Left lung (tissue), 10 donors: ENCODE measurements around the gene RABEP1. TPM values are rescaled to one million over a fixed set of nuclear protein-coding genes. Genes with fewer than 3 reads are reported as not detected.

Source experiments
- ATAC-seq: fragments of 200-7000 bp; cut with Tn5 transposase; one replicate; pipeline ENCODE4 v1.9.1; 2020; ENCODE audit warnings: moderate library complexity
- DNase-seq, 4 donors: peaks; one replicate each; pipeline ENCODE4 v3.0.0-alpha.2; 2013 to 2020
- H3K27ac ChIP-seq, 2 donors: fragments of 200-600 bp; sonication (generic) in 1 of 2; one replicate each; pipeline versions ENCODE4 v1.5.0 to v1.8.0; 2020 to 2021
- H3K27me3 ChIP-seq, 2 donors: fragments of 200-600 bp; sonication (generic) in 1 of 2; one replicate each; pipeline versions ENCODE4 v1.5.0 to v1.8.0; 2020 to 2021
- H3K36me3 ChIP-seq, 2 donors: fragments of 200-600 bp; sonication (generic) in 1 of 2; one replicate each; pipeline versions ENCODE4 v1.5.0 to v1.8.0; 2020 to 2021
- H3K4me1 ChIP-seq, 2 donors: fragments of 200-600 bp; one replicate each; pipeline ENCODE4 v1.8.0; 2021
- H3K4me3 ChIP-seq, 2 donors: fragments of 200-600 bp; sonication (generic) in 1 of 2; one replicate each; pipeline versions ENCODE4 v1.5.0 to v1.8.0; 2020 to 2021; ENCODE audit warnings: mild to moderate bottlenecking in 1 of 2
- H3K9me3 ChIP-seq, 2 donors: fragments of 200-600 bp; sonication (generic) in 1 of 2; one replicate each; pipeline versions ENCODE4 v1.5.0 to v1.8.0; 2020 to 2021
- intact Hi-C, 2 donors: fragments of 100-400 bp; cut with DNase I; formaldehyde crosslinking; loops; one replicate each; pipeline versions ENCODE4 v1.11.2 to v1.14.2; 2022
- polyA plus RNA-seq, 6 donors: library from polyadenylated mRNA; unstranded; fragments of 120-200 nt; gene quantifications; one replicate each; pipeline ENCODE4 v1.2.1, GENCODE V29; 2013; ENCODE audit not compliant: insufficient read length in 6 of 6
- total RNA-seq, 2 donors: library from RNA; stranded (reverse); fragmentation: NEBNext Ultra II Directional; extraction: Animal tissue kit (Norgen Biotek cat#: 25700); gene quantifications; one replicate each; pipeline ENCODE4 v1.2.1, GENCODE V29; 2021
- TF ChIP-seq, protein P1 (sequence below), 2 donors: fragments of 200-600 bp; sonication (generic) in 1 of 2; IDR thresholded peaks; one replicate each; pipeline versions ENCODE4 v1.5.0 to v1.8.0; 2021; ENCODE audit warnings: antibody characterized with exemption in 2 of 2
- donor health status: DM: no; HTN: yes; CAD: no.
- donor health status: DM: no; HTN: no; CAD: no.

Gene RABEP1
- total and polyA plus RNA-seq, 8 donors: 37.0 to 60.1 (median 55.6) TPM

DNA sequence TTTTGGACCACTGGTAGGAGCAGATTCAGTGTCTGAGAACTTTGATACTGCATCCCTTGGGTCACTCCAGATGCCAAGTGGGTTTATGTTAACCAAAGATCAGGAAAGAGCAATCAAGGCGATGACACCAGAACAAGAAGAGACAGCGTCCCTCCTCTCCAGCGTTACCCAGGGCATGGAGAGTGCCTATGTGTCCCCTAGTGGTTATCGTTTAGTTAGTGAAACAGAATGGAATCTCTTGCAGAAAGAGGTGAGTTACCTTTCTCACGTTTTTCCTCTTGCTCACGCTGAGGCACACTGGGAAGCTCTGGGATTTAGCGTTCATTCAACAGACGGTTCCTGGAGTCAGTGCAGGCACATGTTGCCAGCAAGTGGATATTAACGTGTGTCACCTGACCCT, 79.3 kb downstream of the RABEP1 start:
- DNase-seq: no peak
- intact Hi-C loops: no loop called here
- Histone ChIP-seq H3K27ac (no peak overlapping the region), H3K27me3 (no peaks in the 10 kb centered on the region), H3K4me3 (no peak overlapping the region), H3K4me1 (no peaks in the 10 kb centered on the region), H3K36me3 (peaks cover 0 to 83% of the 10 kb centered on the region in 2 donors), H3K9me3 (no peaks in the 10 kb centered on the region)
- ATAC-seq: no peak
- TF ChIP-seq, protein P1, sequence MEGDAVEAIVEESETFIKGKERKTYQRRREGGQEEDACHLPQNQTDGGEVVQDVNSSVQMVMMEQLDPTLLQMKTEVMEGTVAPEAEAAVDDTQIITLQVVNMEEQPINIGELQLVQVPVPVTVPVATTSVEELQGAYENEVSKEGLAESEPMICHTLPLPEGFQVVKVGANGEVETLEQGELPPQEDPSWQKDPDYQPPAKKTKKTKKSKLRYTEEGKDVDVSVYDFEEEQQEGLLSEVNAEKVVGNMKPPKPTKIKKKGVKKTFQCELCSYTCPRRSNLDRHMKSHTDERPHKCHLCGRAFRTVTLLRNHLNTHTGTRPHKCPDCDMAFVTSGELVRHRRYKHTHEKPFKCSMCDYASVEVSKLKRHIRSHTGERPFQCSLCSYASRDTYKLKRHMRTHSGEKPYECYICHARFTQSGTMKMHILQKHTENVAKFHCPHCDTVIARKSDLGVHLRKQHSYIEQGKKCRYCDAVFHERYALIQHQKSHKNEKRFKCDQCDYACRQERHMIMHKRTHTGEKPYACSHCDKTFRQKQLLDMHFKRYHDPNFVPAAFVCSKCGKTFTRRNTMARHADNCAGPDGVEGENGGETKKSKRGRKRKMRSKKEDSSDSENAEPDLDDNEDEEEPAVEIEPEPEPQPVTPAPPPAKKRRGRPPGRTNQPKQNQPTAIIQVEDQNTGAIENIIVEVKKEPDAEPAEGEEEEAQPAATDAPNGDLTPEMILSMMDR (IDR thresholded peaks at IDR 0.05): no peak

DNA sequence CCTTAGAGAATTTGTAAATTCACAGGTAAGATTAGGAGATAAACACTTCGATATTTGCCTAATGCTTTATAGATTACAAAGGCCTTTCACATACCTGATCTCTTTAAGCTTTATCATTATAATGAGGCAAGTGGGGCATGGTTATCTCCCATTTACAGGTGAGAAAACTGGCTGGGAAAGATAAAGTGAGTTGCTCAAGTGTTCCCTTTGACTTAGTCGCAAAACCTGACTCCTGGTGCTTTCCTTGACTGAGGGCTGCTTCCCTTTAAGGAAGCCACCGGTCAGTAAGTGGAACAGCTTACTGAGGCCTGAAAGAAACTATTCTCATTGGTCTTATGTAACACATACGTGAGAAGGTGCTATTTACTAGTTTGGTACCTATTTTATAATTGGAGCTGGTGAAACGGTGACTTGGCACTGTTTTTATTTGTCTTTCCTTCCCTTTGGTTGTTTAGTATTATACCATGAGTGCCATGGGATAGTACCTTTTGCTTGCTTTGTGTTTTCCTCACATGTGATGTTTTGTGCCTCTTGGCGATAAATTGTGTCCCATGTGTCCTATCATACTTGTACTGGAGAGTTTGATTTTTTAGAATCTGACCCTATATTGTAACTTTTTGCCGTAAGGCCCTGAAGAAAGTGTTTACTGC, 80.2 kb downstream of the RABEP1 start:
- H3K27me3 ChIP-seq: no peaks in the 10 kb centered on the region
- ATAC-seq (no peak), DNase-seq (no peak)
- H3K36me3 ChIP-seq: peaks cover 0 to 82% of the 10 kb centered on the region in 2 donors
- H3K9me3 ChIP-seq: no peaks in the 10 kb centered on the region
- TF ChIP-seq, protein P1 (IDR thresholded peaks at IDR 0.05): no peak
- no peak overlapping the region for H3K4me3 ChIP-seq
- H3K27ac ChIP-seq: no peak overlapping the region
- no peaks in the 10 kb centered on the region for H3K4me1 ChIP-seq
- intact Hi-C loops: no loop called here

DNA sequence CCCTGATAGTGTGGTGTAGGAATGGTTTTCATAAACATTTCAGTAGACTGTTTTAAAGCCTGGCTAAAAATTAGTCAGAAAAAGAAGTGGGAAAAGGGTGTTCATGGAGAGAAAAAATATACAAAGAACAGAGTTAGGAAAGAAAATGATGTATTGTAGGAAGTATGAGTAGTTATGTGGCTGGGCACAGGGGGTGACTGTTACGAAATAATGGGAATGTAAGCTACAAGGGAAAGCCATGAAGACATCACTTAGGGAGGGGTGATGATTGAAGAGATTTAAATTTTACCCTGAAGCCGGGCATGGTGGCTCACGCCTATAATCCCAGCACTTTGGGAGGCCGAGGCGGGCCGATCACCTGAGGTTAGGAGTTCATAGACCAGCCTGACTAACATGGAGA, 82.1 kb downstream of the RABEP1 start:
- no peak for DNase-seq
- ATAC-seq: no peak
- intact Hi-C loops: no loop called here
- TF ChIP-seq, protein P1 (IDR thresholded peaks at IDR 0.05): no peak
- Histone ChIP-seq H3K4me1 (no peaks in the 10 kb centered on the region), H3K9me3 (no peaks in the 10 kb centered on the region), H3K4me3 (no peak overlapping the region), H3K27me3 (no peaks in the 10 kb centered on the region), H3K36me3 (peaks cover 0 to 83% of the 10 kb centered on the region in 2 donors), H3K27ac (no peak overlapping the region)

DNA sequence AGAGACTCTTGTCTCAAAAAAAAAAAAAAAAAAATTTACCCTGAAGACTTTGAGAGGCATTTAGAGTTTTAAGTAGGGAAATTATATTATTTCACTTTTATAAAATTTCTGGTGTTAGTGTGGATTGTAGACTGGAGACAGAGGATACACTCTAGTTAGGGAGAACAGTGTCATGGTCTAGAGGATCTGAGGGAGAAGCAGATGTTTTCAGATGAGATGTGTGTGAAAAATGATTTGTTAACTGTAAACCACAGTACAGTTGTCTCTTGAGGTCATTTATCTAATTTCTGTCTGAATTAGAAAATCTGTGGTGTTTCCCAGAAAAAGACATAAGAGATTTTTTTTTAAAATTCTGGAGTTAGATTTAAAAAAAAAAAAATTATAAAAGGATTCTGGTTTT, 82.6 kb downstream of the RABEP1 start:
- Histone ChIP-seq H3K27me3 (no peaks in the 10 kb centered on the region), H3K4me3 (no peak overlapping the region), H3K4me1 (no peaks in the 10 kb centered on the region), H3K27ac (no peak overlapping the region), H3K9me3 (no peaks in the 10 kb centered on the region), H3K36me3 (peaks cover 0 to 83% of the 10 kb centered on the region in 2 donors)
- DNase-seq (no peak), ATAC-seq (no peak)
- intact Hi-C loops: no loop called here
- TF ChIP-seq, protein P1 (IDR thresholded peaks at IDR 0.05): no peak

DNA sequence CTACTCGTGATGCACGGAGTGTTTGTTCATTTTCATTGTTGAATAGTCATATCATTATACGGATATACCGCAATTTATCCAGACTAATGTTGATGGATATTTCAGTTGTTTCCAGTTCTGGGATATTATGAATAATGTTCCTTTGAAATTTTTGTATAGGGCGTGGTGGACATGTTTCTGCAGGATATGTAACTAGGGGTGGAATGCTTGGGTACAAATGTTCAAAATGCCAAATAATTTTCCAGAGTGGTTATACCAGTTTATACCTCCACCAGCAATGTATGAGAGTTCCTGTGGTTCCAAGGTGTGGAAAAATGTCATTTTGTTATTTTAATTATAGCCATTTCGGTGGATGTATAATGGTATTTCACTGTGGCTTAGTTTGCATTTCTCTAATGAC, 83.7 kb downstream of the RABEP1 start:
- Histone ChIP-seq H3K27ac (no peak overlapping the region), H3K36me3 (peaks cover 0 to 81% of the 10 kb centered on the region in 2 donors), H3K27me3 (no peaks in the 10 kb centered on the region), H3K9me3 (no peaks in the 10 kb centered on the region), H3K4me1 (no peaks in the 10 kb centered on the region), H3K4me3 (no peak overlapping the region)
- TF ChIP-seq, protein P1 (IDR thresholded peaks at IDR 0.05): no peak
- ATAC-seq: no peak
- DNase-seq: no peak
- intact Hi-C loops: no loop called here
